Activated CD8-positive, alpha-beta T cell treated with anti-CD3 and anti-CD28 coated beads, Interleukin-2, amount 10 ng/mL, durations not matched to agents 7 days and 5 days (primary cell): ENCODE measurements around the gene TOMM40L. TPM values are rescaled to one million over a fixed set of nuclear protein-coding genes. Genes with fewer than 3 reads are reported as not detected.
"Not testable (repeated sequence)": the region's sequence is repeated elsewhere in the genome, so short reads cannot be mapped to it uniquely, and the experiment has no call there.

Experiments used
- ATAC-seq: fragments of 150-1000 bp; cut with Tn5 transposase; one replicate; pipeline ENCODE4 v1.10.0; 2021; ENCODE audit warnings: moderate library complexity
- CTCF ChIA-PET: fragments of 350-600 bp; sonication (Branson Sonifier 250); formaldehyde crosslinking; loops from one replicate; lab custom pipeline; 2021; ENCODE audit warnings: antibody characterized with exemption; lab: Charles Lee
- POLR2A ChIA-PET: fragments of 350-600 bp; sonication (Branson Sonifier 250); formaldehyde crosslinking; loops from one replicate; lab custom pipeline; 2021; ENCODE audit warnings: antibody characterized with exemption; lab: Charles Lee
- DNase-seq: peaks from one replicate; pipeline ENCODE4 v3.0.0-alpha.2; 2020
- H3K27ac Mint-ChIP-seq: one replicate; pipeline ENCODE4 v1.8.0; 2021; ENCODE audit warnings: mild to moderate bottlenecking, mixed read lengths
- H3K27me3 Mint-ChIP-seq: one replicate; pipeline ENCODE4 v1.8.0; 2021; ENCODE audit warnings: low read depth, mixed read lengths
- H3K36me3 Mint-ChIP-seq: one replicate; pipeline ENCODE4 v1.8.0; 2021; ENCODE audit warnings: low read depth, mixed read lengths
- H3K4me1 Mint-ChIP-seq: one replicate; pipeline ENCODE4 v1.8.0; 2021; ENCODE audit warnings: low read depth, mixed read lengths
- H3K4me3 Mint-ChIP-seq: one replicate; pipeline ENCODE4 v1.8.0; 2021; ENCODE audit warnings: mild to moderate bottlenecking, mixed read lengths
- H3K9me3 Mint-ChIP-seq: one replicate; pipeline ENCODE4 v1.8.0; 2022; ENCODE audit warnings: mixed read lengths; ENCODE audit not compliant: insufficient read depth
- total RNA-seq, 2 experiments: library from RNA; stranded (reverse); gene quantifications; one replicate each; pipeline ENCODE4 v1.2.3, GENCODE V29; 2021

TOMM40L gene
- total RNA-seq, 2 experiments from 2014 or later = 19.1 to 22.0 TPM

GRCh38 chr1:161230762-161231161 lies 4.9 kb downstream of the TOMM40L start:
- ChIA-PET POLR2A (interaction anchor here (0.6 to 1.1 kb wide), 5 partner anchors 28 to 159 kb away, joined by 3 to 6 read pairs (median 4); partner anchors contain the start of gene NDUFS2), CTCF (interaction anchor here (0.7 to 17.9 kb wide), 17 partner anchors 11 to 511 kb away, joined by 3 to 331 read pairs (median 5); partner anchors contain the start of genes ADAMTS4, CFAP126, NDUFS2 and PPOX)
- ATAC-seq (no peak), DNase-seq (no peak)
- no peak overlapping the region for H3K4me3 Mint-ChIP-seq
- H3K27me3 Mint-ChIP-seq = peaks cover 2% of the 10 kb centered on the region
- peak overlapping the region; percentile 9 for H3K27ac Mint-ChIP-seq
- H3K9me3 Mint-ChIP-seq = no peaks in the 10 kb centered on the region
- peaks cover 34% of the 10 kb centered on the region for H3K4me1 Mint-ChIP-seq
- H3K36me3 Mint-ChIP-seq = peaks cover 30% of the 10 kb centered on the region

GRCh38 chr1:161233102-161233501 lies 7.2 kb downstream of the TOMM40L start:
- ATAC-seq (no peak), DNase-seq (no peak)
- CTCF ChIA-PET = interaction anchor here (1.0 to 1.9 kb wide), 4 partner anchors 16 to 151 kb away, joined by 3 to 10 read pairs (median 4); no protein-coding TSS in a partner anchor
- H3K27me3 Mint-ChIP-seq = peaks cover 2% of the 10 kb centered on the region
- H3K4me3 Mint-ChIP-seq = no peak overlapping the region
- POLR2A ChIA-PET = no interaction called here
- no peak overlapping the region for H3K27ac Mint-ChIP-seq
- H3K4me1 Mint-ChIP-seq = peaks cover 12% of the 10 kb centered on the region
- no peaks in the 10 kb centered on the region for H3K9me3 Mint-ChIP-seq
- H3K36me3 Mint-ChIP-seq = peaks cover 23% of the 10 kb centered on the region

GRCh38 chr1:161235957-161236775 lies 10.3 kb downstream of the TOMM40L start:
- no peaks in the 10 kb centered on the region for H3K36me3 Mint-ChIP-seq
- H3K27ac Mint-ChIP-seq = no peak overlapping the region
- peaks cover 3% of the 10 kb centered on the region for H3K4me1 Mint-ChIP-seq
- peaks cover 6% of the 10 kb centered on the region for H3K27me3 Mint-ChIP-seq
- DNase-seq (no peak), ATAC-seq (no peak)
- H3K9me3 Mint-ChIP-seq = no peaks in the 10 kb centered on the region
- no peak overlapping the region for H3K4me3 Mint-ChIP-seq
- ChIA-PET CTCF (interaction anchor here (0.7 to 1.8 kb wide), 4 partner anchors 11 to 146 kb away, joined by 3 to 7 read pairs (median 4); partner anchors contain the start of gene TOMM40L), POLR2A (interaction anchor here (0.6 kb wide), 1 partner anchor 31 kb away, joined by 3 read pairs; no protein-coding TSS in a partner anchor)

GRCh38 chr1:161238039-161238473 lies 12.2 kb downstream of the TOMM40L start, which contains the start of gene NR1I3:
Gene NR1I3 (minus strand): TSS chr1:161238203. CDS start chr1:161236565, 1,638 bp downstream.
- ATAC-seq (no peak), DNase-seq (no peak)
- CTCF ChIA-PET = interaction anchor here (1.2 to 1.5 kb wide), 2 partner anchors 8 to 12 kb away, joined by 4 read pairs; no protein-coding TSS in a partner anchor
- Mint-ChIP-seq H3K36me3 (no peaks in the 10 kb centered on the region), H3K4me3 (no peak within 1 kb of the TSS), H3K27ac (peak within 1 kb of the TSS; percentile 43), H3K4me1 (no peaks in the 10 kb centered on the region), H3K27me3 (peaks cover 14% of the 10 kb centered on the region), H3K9me3 (no peaks in the 10 kb centered on the region)
- POLR2A ChIA-PET = no interaction called here

DNA sequence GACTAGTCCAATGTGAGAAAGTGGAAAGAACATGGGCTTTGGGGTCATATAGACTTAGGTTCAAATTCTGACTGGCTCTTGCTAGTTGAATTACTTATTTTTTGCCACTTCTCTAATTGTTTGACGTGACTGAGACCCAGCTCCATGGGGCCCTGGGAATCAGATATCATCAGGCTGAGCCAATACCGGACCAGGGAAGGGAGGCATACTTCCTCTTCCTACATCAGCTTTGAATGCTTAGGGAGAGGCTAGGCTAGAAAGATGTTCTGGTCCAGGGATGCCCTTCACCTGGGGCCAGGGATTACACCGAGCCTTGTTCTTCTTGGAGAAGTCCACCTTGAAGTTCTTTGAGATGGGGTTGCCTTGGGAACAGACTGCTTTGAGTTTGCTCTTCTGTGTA lies 15.8 kb downstream of the TOMM40L start:
- Mint-ChIP-seq H3K4me1 (no peaks in the 10 kb centered on the region), H3K9me3 (no peaks in the 10 kb centered on the region), H3K4me3 (no peak overlapping the region), H3K27me3 (peaks cover 12% of the 10 kb centered on the region), H3K36me3 (no peaks in the 10 kb centered on the region), H3K27ac (no peak overlapping the region)
- DNase-seq (no peak), ATAC-seq (no peak)
- POLR2A ChIA-PET = no interaction called here
- CTCF ChIA-PET = interaction anchor here (1.3 to 1.6 kb wide), 4 partner anchors 12 to 140 kb away, joined by 3 to 6 read pairs (median 6); partner anchors contain the start of gene TOMM40L

DNA sequence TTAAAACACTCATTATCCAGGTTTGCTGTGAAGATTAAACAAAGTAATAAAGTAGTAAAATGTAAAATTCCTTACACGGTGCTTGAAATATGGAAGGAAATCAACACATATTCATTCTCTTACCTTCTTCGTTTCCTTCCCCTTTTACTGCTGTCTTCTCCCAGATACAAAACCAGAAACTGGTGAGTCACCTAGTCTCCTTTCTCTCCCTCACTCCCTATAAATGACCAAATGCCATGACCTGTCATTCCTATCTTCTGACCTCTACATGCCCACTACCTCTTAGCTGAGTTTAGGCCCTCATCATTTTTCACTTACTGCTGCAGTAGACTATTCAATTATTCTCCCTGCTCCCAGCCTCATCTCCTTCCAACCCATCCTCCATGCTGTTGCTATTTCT lies 16.5 kb downstream of the TOMM40L start:
- ChIA-PET CTCF (interaction anchor here (1.3 to 1.6 kb wide), 3 partner anchors 12 to 139 kb away, joined by 3 to 6 read pairs (median 6); partner anchors contain the start of gene TOMM40L), POLR2A (no interaction called here)
- Mint-ChIP-seq H3K27me3 (peaks cover 12% of the 10 kb centered on the region), H3K27ac (no peak overlapping the region), H3K4me1 (no peaks in the 10 kb centered on the region), H3K36me3 (no peaks in the 10 kb centered on the region), H3K9me3 (no peaks in the 10 kb centered on the region), H3K4me3 (no peak overlapping the region)
- ATAC-seq (no peak), DNase-seq (no peak)

- peaks cover 12% of the 10 kb centered on the region for H3K27me3 Mint-ChIP-seq
- ChIA-PET POLR2A (no interaction called here), CTCF (interaction anchor here (1.3 to 2.7 kb wide), 2 partner anchors 39 to 46 kb away, joined by 3 to 6 read pairs; no protein-coding TSS in a partner anchor)
- H3K36me3 Mint-ChIP-seq = no peaks in the 10 kb centered on the region
- no peak overlapping the region for H3K27ac Mint-ChIP-seq
- H3K4me1 Mint-ChIP-seq = no peaks in the 10 kb centered on the region
- H3K9me3 Mint-ChIP-seq = no peaks in the 10 kb centered on the region
- DNase-seq (no peak), ATAC-seq (no peak)
- H3K4me3 Mint-ChIP-seq = no peak overlapping the region
Observed at GRCh38 chr1:161244888-161245287, 19.0 kb downstream of the TOMM40L start.

DNA sequence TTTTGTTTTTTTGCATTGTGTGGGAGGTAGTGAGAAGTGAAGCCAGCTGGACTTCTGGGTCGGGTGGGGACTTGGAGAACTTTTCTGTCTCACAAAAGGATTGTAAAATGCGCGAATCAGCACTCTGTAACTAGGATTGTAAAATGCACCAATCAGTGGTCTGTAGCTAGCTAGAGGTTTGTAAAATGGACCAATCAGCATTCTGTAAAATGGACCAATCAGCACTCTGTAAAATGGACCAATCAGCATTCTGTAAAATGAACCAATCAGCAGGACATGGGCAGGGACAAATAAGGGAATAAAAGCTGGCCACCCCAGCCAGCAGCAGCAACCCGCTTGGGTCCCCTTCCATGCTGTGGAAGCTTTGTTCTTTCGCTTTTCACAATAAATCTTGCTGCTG lies 24.2 kb downstream of the TOMM40L start:
- H3K27me3 Mint-ChIP-seq, ATAC-seq, H3K4me1 Mint-ChIP-seq, H3K36me3 Mint-ChIP-seq, DNase-seq, H3K9me3 Mint-ChIP-seq, H3K4me3 Mint-ChIP-seq, H3K27ac Mint-ChIP-seq: not testable (repeated sequence)
- ChIA-PET CTCF (interaction anchor here (1.3 to 3.4 kb wide), 2 partner anchors 24 to 132 kb away, joined by 3 to 18 read pairs; partner anchors contain the start of gene TOMM40L), POLR2A (interaction anchor here (0.9 kb wide), 1 partner anchor 152 kb away, joined by 3 read pairs; no protein-coding TSS in a partner anchor)

GRCh38 chr1:161250829-161251228 lies 25.0 kb downstream of the TOMM40L start:
- ATAC-seq = no peak
- H3K36me3 Mint-ChIP-seq = no peaks in the 10 kb centered on the region
- peaks cover 4% of the 10 kb centered on the region for H3K27me3 Mint-ChIP-seq
- H3K4me3 Mint-ChIP-seq = no peak overlapping the region
- CTCF ChIA-PET = interaction anchor here (1.3 to 3.4 kb wide), 2 partner anchors 25 to 131 kb away, joined by 3 to 18 read pairs; partner anchors contain the start of gene TOMM40L
- no peaks in the 10 kb centered on the region for H3K4me1 Mint-ChIP-seq
- no peak for DNase-seq
- no peak overlapping the region for H3K27ac Mint-ChIP-seq
- POLR2A ChIA-PET = no interaction called here
- H3K9me3 Mint-ChIP-seq = no peaks in the 10 kb centered on the region

GRCh38 chr1:161251579-161251978 lies 25.7 kb downstream of the TOMM40L start:
- DNase-seq (no peak), ATAC-seq (no peak)
- no peak overlapping the region for H3K27ac Mint-ChIP-seq
- no peaks in the 10 kb centered on the region for H3K9me3 Mint-ChIP-seq
- no peaks in the 10 kb centered on the region for H3K36me3 Mint-ChIP-seq
- no peaks in the 10 kb centered on the region for H3K4me1 Mint-ChIP-seq
- no peak overlapping the region for H3K4me3 Mint-ChIP-seq
- ChIA-PET CTCF (no interaction called here), POLR2A (no interaction called here)
- peaks cover 6% of the 10 kb centered on the region for H3K27me3 Mint-ChIP-seq

DNA sequence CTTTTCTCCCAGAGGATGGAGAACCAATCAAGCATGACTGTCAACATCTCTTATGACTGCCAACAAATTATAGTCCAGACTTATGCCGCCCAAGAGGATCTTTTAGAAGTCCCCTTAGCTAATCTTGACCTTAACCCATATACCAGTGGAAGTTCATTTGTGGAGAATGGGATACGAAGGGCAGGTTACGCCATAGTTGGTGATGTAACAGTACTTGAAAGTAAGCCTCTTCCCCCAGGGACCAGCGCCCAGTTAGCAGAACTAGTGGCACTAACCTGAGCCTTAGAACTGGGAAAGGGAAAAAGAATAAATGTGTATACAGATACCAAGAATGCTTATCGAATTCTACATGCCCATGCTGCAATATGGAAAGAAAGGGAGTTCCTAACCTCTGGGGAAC lies 29.4 kb downstream of the TOMM40L start:
- DNase-seq, H3K9me3 Mint-ChIP-seq, H3K36me3 Mint-ChIP-seq, H3K27ac Mint-ChIP-seq, POLR2A ChIA-PET, ATAC-seq, H3K4me3 Mint-ChIP-seq, CTCF ChIA-PET: not testable (repeated sequence)
- Mint-ChIP-seq H3K27me3 (peaks cover 35% of the 10 kb centered on the region), H3K4me1 (peaks cover 14% of the 10 kb centered on the region)
